Breast epithelium (tissue), 4 donors: ENCODE results near the gene NUTF2. TPM values are rescaled to one million over a fixed set of nuclear protein-coding genes. Genes with fewer than 3 reads are reported as not detected.

Source experiments
- DNase-seq, 2 donors: peaks; one replicate each; pipeline ENCODE4 v3.0.0-alpha.2; 2019; ENCODE audit warnings: low spot score in 2 of 2
- H3K27ac ChIP-seq, 2 donors: fragments of 200-600 bp; sonication (generic) in 1 of 2; one replicate each; pipeline ENCODE4 v1.5.1; 2016 to 2019; ENCODE audit warnings: mild to moderate bottlenecking in 1 of 2
- H3K27me3 ChIP-seq, 2 donors: fragments of 200-600 bp; sonication (generic) in 1 of 2; one replicate each; pipeline versions ENCODE4 v1.5.1 to v1.6.0; 2017 to 2019; ENCODE audit warnings: control low read depth in 1 of 2, mild to moderate bottlenecking in 1 of 2
- H3K36me3 ChIP-seq: fragments of 200-600 bp; one replicate; pipeline ENCODE4 v1.5.1; 2019
- H3K4me1 ChIP-seq, 2 donors: fragments of 200-600 bp; sonication (generic); one replicate each; pipeline ENCODE4 v1.5.1; 2016 to 2019; ENCODE audit warnings: control low read depth in 1 of 2
- H3K4me3 ChIP-seq, 3 donors: fragments of 200-600 bp; sonication (generic); 1 replicate in 2 of 3; 2 replicates in 1 of 3; pipeline ENCODE4 v1.5.1; 2016 to 2019; ENCODE audit warnings: mild to moderate bottlenecking in 3 of 3, moderate library complexity in 2 of 3
- H3K9me3 ChIP-seq, 2 donors: fragments of 200-600 bp; sonication (generic) in 1 of 2; one replicate each; pipeline ENCODE4 v1.5.1; 2016 to 2019; ENCODE audit warnings: control low read depth in 1 of 2
- CTCF ChIP-seq, 3 donors: fragments of 450-650 bp; IDR thresholded peaks; one replicate each; pipeline ENCODE4 v1.5.1; 2016 to 2017; ENCODE audit warnings: antibody characterized with exemption in 3 of 3, mild to moderate bottlenecking in 3 of 3, moderate library complexity in 3 of 3
- POLR2A ChIP-seq: fragments of 450-650 bp; IDR thresholded peaks from one replicate; pipeline ENCODE4 v1.6.1; 2016; ENCODE audit warnings: antibody characterized with exemption, mild to moderate bottlenecking, moderate library complexity
- POLR2AphosphoS5 ChIP-seq, 3 donors: sonication (generic); formaldehyde crosslinking; IDR thresholded peaks; one replicate each; pipeline ENCODE4 v1.6.1; 2017; ENCODE audit warnings: antibody characterized with exemption in 3 of 3
- intact Hi-C: fragments of 100-400 bp; cut with DNase I; formaldehyde crosslinking; loops from one replicate; pipeline ENCODE4 v1.15.1; 2023; ENCODE audit warnings: low total_unique reads
- total RNA-seq, 3 donors: library from RNA; depleted of rRNA; stranded (reverse); fragments of >200 nt; gene quantifications; one replicate each; pipeline ENCODE4 v1.1.0, GENCODE V29; 2016

NUTF2 gene
- total RNA-seq, 3 donors from 2014 or later = 91.5 to 168 (median 94.8) TPM

- no peak overlapping the region for H3K27ac ChIP-seq
- H3K36me3 ChIP-seq = peaks cover 13% of the 10 kb centered on the region
- H3K27me3 ChIP-seq = no peaks in the 10 kb centered on the region
- intact Hi-C loops = no loop called here
- H3K4me1 ChIP-seq = no peaks in the 10 kb centered on the region
- H3K9me3 ChIP-seq = no peaks in the 10 kb centered on the region
- DNase-seq = no peak
- H3K4me3 ChIP-seq = no peak overlapping the region
- TF ChIP-seq POLR2A (no peak), CTCF (IDR thresholded peaks at IDR 0.05) (no peak), POLR2AphosphoS5 (IDR thresholded peaks at IDR 0.05) (no peak)
Measured at GRCh38 chr16:67880584-67880983, 33.9 kb downstream of the NUTF2 start.

GRCh38 chr16:67881621-67882161 is 35.0 kb downstream of the NUTF2 start:
- Histone ChIP-seq H3K4me1 (no peaks in the 10 kb centered on the region), H3K9me3 (no peaks in the 10 kb centered on the region), H3K27ac (no peak overlapping the region), H3K4me3 (no peak overlapping the region), H3K36me3 (peaks cover 13% of the 10 kb centered on the region), H3K27me3 (no peaks in the 10 kb centered on the region)
- TF ChIP-seq CTCF (IDR thresholded peaks at IDR 0.05) (no peak), POLR2AphosphoS5 (IDR thresholded peaks at IDR 0.05) (no peak), POLR2A (no peak)
- no peak for DNase-seq
- intact Hi-C loops = no loop called here

GRCh38 chr16:67882374-67883145 is 35.8 kb downstream of the NUTF2 start:
- no peaks in the 10 kb centered on the region for H3K27me3 ChIP-seq
- DNase-seq = no peak
- no peak overlapping the region for H3K4me3 ChIP-seq
- intact Hi-C loops = no loop called here
- H3K27ac ChIP-seq = no peak overlapping the region
- peaks cover 10% of the 10 kb centered on the region for H3K36me3 ChIP-seq
- no peaks in the 10 kb centered on the region for H3K9me3 ChIP-seq
- TF ChIP-seq CTCF (IDR thresholded peaks at IDR 0.05) (no peak), POLR2A (no peak), POLR2AphosphoS5 (IDR thresholded peaks at IDR 0.05) (no peak)
- no peaks in the 10 kb centered on the region for H3K4me1 ChIP-seq

GRCh38 chr16:67883146-67883871 is 36.6 kb downstream of the NUTF2 start:
- Histone ChIP-seq H3K9me3 (no peaks in the 10 kb centered on the region), H3K4me1 (no peaks in the 10 kb centered on the region), H3K27me3 (no peaks in the 10 kb centered on the region), H3K4me3 (no peak overlapping the region), H3K27ac (peak overlapping the region in 1 of 2 donors; percentile 10), H3K36me3 (peaks cover 2% of the 10 kb centered on the region)
- no peak for TF ChIP-seq CTCF (IDR thresholded peaks at IDR 0.05)
- no peak for TF ChIP-seq POLR2A
- no peak for TF ChIP-seq POLR2AphosphoS5 (IDR thresholded peaks at IDR 0.05)
- DNase-seq = no peak
- intact Hi-C loops = no loop called here

GRCh38 chr16:67883872-67884261 is 37.1 kb downstream of the NUTF2 start:
- Histone ChIP-seq H3K9me3 (no peaks in the 10 kb centered on the region), H3K27ac (peak overlapping the region in 1 of 2 donors; percentile 10), H3K27me3 (no peaks in the 10 kb centered on the region), H3K4me1 (no peaks in the 10 kb centered on the region), H3K4me3 (no peak overlapping the region), H3K36me3 (no peaks in the 10 kb centered on the region)
- intact Hi-C loops = no loop called here
- DNase-seq = peak in 1 of 2 donors; percentile 49
- TF ChIP-seq POLR2AphosphoS5 (IDR thresholded peaks at IDR 0.05) (no peak), POLR2A (no peak), CTCF (IDR thresholded peaks at IDR 0.05) (peak; percentile 63 to 76 (median 71))
